LNCaP clone FGC (cell line): ENCODE data around the gene WDR37.

Source experiments
- DNase-seq: peaks from one replicate; pipeline ENCODE4 v3.0.0-alpha.2; 2011; ENCODE audit warnings: low read depth
- H3K4me3 ChIP-seq: 2 replicates; pipeline ENCODE4 v1.5.1; 2011; ENCODE audit warnings: mild to moderate bottlenecking, low read depth, low read length, control low read depth
- TF ChIP-seq, protein P1 (sequence below): IDR thresholded peaks from 2 replicates; pipeline ENCODE4 v1.5.1; 2012; ENCODE audit warnings: mild to moderate bottlenecking; ENCODE audit not compliant: control insufficient read depth, insufficient read depth; ENCODE audit errors: extremely low read depth

Gene WDR37

DNA sequence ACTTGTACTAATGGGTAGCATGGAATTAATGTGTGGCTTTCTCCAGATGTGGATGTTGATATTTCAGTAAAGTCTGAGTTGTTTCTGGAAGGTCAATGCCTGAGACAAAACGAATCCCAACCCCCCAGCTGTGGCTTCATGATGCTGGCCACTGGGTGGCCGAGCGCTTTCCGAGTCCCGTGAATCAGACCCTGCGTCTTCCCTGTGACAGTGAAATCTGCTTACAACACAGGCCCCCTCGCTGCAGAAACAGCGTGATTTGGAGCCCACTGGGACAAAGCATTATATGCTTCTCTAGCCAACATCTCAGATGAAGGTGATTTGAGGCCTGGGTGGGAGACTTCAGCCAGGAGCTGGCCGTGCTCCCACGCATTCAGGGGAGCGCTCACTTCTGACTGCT, 124.7 kb downstream of the WDR37 start:
- TF ChIP-seq, protein P1, sequence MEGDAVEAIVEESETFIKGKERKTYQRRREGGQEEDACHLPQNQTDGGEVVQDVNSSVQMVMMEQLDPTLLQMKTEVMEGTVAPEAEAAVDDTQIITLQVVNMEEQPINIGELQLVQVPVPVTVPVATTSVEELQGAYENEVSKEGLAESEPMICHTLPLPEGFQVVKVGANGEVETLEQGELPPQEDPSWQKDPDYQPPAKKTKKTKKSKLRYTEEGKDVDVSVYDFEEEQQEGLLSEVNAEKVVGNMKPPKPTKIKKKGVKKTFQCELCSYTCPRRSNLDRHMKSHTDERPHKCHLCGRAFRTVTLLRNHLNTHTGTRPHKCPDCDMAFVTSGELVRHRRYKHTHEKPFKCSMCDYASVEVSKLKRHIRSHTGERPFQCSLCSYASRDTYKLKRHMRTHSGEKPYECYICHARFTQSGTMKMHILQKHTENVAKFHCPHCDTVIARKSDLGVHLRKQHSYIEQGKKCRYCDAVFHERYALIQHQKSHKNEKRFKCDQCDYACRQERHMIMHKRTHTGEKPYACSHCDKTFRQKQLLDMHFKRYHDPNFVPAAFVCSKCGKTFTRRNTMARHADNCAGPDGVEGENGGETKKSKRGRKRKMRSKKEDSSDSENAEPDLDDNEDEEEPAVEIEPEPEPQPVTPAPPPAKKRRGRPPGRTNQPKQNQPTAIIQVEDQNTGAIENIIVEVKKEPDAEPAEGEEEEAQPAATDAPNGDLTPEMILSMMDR: no peak
- H3K4me3 ChIP-seq: no peak overlapping the region
- DNase-seq: no peak
